IMR-90 (cell line): Measurements from ENCODE around the gene RASL10B.

ENCODE experiments used
- CEBPB ChIP-seq: IDR thresholded peaks from 2 replicates; pipeline ENCODE4 v1.6.1; 2012; ENCODE audit warnings: low read depth, low read length, improper control_type of control experiment
- MAFK ChIP-seq: IDR thresholded peaks from 2 replicates; pipeline ENCODE4 v1.6.1; 2012; ENCODE audit warnings: low read depth, low read length, improper control_type of control experiment
- MAZ ChIP-seq: IDR thresholded peaks from 2 replicates; pipeline ENCODE4 v1.6.1; 2012; ENCODE audit warnings: low read depth, mild to moderate bottlenecking, low read length, improper control_type of control experiment, moderate library complexity, borderline replicate concordance
- MXI1 ChIP-seq: IDR thresholded peaks from 2 replicates; pipeline ENCODE4 v1.6.1; 2012; ENCODE audit warnings: low read depth, mild to moderate bottlenecking, low read length, moderate library complexity, borderline replicate concordance
- NFE2L2 ChIP-seq: fragments of 150-350 bp; IDR thresholded peaks from 2 replicates; pipeline ENCODE4 v1.6.1; 2016; ENCODE audit warnings: low read depth, mild to moderate bottlenecking, low read length
- POLR2A ChIP-seq: IDR thresholded peaks from 2 replicates; pipeline ENCODE4 v1.6.1; 2012; ENCODE audit warnings: mild to moderate bottlenecking, low read depth, low read length
- RAD21 ChIP-seq: IDR thresholded peaks from 2 replicates; pipeline ENCODE4 v1.6.1; 2012; ENCODE audit warnings: low read length, improper control_type of control experiment
- RFX5 ChIP-seq: IDR thresholded peaks from 2 replicates; pipeline ENCODE4 v1.8.0; 2012; ENCODE audit warnings: low read depth, mild to moderate bottlenecking, low read length, moderate library complexity
- SMC3 ChIP-seq: fragments of 150-350 bp; IDR thresholded peaks from 2 replicates; pipeline ENCODE4 v1.6.1; 2016; ENCODE audit warnings: low read depth, mild to moderate bottlenecking, antibody characterized with exemption, low read length, moderate library complexity
- TF ChIP-seq, protein P1 (sequence below): conservative IDR thresholded peaks from 2 replicates; pipeline ENCODE4 v1.5.1; 2012; ENCODE audit warnings: mild to moderate bottlenecking, low read depth, low read length, improper control_type of control experiment

DNA sequence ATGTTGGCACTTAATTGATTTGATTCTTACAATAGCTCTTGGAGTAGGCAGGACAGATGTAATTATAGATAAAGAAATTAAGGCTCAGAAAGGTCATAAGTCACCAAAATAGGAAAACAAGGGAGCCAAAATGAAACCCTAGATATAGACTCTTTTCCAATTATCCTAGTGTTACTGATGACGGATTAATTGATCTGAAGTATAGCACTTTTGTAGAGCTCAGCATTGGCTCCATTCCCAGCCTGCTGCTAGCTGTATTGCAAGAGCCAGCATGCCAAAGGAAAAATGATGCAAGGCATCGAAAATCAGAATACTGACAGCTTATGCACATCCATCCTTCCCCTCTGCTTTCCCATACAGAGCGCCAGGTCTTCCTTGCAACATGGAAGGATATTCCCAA, 21.6 kb upstream of the RASL10B start:
- TF ChIP-seq POLR2A (no peak), SMC3 (no peak), NFE2L2 (no peak), CEBPB (no peak), RAD21 (no peak), MAFK (no peak), MAZ (no peak), RFX5 (no peak), MXI1 (no peak)
- TF ChIP-seq, protein P1, sequence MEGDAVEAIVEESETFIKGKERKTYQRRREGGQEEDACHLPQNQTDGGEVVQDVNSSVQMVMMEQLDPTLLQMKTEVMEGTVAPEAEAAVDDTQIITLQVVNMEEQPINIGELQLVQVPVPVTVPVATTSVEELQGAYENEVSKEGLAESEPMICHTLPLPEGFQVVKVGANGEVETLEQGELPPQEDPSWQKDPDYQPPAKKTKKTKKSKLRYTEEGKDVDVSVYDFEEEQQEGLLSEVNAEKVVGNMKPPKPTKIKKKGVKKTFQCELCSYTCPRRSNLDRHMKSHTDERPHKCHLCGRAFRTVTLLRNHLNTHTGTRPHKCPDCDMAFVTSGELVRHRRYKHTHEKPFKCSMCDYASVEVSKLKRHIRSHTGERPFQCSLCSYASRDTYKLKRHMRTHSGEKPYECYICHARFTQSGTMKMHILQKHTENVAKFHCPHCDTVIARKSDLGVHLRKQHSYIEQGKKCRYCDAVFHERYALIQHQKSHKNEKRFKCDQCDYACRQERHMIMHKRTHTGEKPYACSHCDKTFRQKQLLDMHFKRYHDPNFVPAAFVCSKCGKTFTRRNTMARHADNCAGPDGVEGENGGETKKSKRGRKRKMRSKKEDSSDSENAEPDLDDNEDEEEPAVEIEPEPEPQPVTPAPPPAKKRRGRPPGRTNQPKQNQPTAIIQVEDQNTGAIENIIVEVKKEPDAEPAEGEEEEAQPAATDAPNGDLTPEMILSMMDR: no peak
